Fibroblast of pulmonary artery (primary cell): ENCODE measurements around the gene DERA.
"Not testable (repeated sequence)": the region's sequence is repeated elsewhere in the genome, so short reads cannot be mapped to it uniquely, and the experiment has no call there.

Experiments used
- DNase-seq: peaks from one replicate; pipeline ENCODE4 v3.0.0-alpha.2; 2010; ENCODE audit warnings: low read depth
- H3K4me3 ChIP-seq: replicated peaks from 2 replicates; pipeline ENCODE4 v1.5.1; 2011; ENCODE audit warnings: low read depth, mild to moderate bottlenecking, control low read depth, low read length, moderate library complexity
- TF ChIP-seq, protein P1 (sequence below): IDR thresholded peaks from 2 replicates; pipeline ENCODE4 v1.5.1; 2011; ENCODE audit warnings: mild to moderate bottlenecking, control low read depth, low read length, inconsistent platforms; ENCODE audit errors: missing control alignments

Gene DERA

DNA sequence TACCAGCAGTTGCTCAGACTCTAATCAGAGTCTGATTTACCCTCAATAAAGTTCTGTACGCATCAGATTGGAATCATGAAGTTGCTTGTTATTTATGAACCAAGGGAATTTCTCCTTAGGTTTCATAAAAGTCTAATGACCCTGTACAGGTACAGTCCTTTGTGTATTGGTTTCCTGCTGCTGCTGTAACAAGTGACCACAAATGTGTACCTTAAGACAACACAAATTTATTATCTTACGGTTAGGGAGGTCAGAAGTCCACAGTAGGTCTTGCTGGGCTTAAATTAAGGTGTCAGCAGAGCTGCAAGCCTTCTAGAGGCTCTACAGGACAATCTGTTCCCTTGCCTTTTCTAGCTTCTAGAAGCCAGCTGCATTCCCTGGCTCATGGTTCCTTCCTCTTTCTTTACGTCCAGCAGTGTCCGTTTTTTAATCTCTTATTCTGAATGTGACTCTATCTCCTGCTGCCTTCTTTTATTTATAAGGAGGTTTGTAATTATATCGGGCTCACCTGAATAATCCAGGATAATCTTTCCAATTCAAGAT lies 6.7 kb upstream of the DERA start:
- no peak for DNase-seq
- TF ChIP-seq, protein P1, sequence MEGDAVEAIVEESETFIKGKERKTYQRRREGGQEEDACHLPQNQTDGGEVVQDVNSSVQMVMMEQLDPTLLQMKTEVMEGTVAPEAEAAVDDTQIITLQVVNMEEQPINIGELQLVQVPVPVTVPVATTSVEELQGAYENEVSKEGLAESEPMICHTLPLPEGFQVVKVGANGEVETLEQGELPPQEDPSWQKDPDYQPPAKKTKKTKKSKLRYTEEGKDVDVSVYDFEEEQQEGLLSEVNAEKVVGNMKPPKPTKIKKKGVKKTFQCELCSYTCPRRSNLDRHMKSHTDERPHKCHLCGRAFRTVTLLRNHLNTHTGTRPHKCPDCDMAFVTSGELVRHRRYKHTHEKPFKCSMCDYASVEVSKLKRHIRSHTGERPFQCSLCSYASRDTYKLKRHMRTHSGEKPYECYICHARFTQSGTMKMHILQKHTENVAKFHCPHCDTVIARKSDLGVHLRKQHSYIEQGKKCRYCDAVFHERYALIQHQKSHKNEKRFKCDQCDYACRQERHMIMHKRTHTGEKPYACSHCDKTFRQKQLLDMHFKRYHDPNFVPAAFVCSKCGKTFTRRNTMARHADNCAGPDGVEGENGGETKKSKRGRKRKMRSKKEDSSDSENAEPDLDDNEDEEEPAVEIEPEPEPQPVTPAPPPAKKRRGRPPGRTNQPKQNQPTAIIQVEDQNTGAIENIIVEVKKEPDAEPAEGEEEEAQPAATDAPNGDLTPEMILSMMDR: no peak
- H3K4me3 ChIP-seq: no peak overlapping the region

DNA sequence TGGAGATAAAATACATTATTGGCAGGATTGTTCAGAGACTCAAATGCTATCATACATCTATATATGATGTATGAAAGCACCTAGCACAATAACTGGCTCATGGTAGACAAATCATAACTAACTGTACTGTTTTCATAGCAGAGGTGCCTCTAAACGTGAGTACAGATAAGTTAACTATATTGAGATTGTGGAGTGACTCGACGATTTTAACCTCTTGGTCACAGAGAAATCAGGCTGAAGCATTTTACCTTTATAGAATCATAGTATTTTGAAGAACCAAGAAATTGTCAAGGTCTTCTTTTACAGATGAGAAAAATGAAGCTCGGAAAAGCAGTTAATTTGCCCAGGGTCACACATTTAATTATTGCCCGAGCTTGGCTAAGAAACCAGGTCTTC lies 666 bp upstream of the DERA start:
- no peak overlapping the region for H3K4me3 ChIP-seq
- DNase-seq: no peak
- TF ChIP-seq, protein P1: no peak

DNA sequence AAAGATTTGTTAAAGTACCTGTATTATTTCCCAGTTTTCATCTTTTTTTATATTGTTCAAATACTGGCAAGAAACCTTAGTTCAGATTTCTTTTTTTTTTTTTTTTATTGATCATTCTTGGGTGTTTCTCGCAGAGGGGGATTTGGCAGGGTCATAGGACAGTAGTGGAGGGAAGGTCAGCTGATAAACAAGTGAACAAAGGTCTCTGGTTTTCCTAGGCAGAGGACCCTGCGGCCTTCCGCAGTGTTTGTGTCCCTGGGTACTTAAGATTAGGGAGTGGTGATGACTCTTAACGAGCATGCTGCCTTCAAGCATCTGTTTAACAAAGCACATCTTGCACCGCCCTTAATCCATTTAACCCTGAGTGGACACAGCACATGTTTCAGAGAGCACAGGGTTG lies 799 bp downstream of the DERA start:
- DNase-seq: not testable (repeated sequence)
- peak overlapping the region; percentile 73 for H3K4me3 ChIP-seq

DNA sequence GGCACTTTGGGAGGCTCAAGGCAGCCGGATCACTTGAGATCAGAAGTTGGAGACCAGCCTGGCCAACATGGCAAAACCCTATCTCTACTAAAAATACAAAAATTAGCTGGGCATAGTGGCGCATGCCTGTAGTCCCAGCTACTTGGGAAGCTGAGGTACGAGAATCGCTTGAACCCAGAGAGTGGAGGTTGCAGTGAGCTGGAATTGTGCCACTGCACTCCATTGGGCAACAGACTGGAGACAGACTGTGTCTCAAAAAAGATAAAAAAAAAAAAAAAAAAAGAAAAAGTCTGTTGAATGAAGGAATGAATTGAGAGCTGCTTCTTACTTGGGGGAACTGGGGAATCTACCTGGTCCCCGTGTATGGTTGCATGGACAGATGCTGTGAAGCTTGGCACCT lies 3.0 kb downstream of the DERA start:
- H3K4me3 ChIP-seq, DNase-seq: not testable (repeated sequence)

DNA sequence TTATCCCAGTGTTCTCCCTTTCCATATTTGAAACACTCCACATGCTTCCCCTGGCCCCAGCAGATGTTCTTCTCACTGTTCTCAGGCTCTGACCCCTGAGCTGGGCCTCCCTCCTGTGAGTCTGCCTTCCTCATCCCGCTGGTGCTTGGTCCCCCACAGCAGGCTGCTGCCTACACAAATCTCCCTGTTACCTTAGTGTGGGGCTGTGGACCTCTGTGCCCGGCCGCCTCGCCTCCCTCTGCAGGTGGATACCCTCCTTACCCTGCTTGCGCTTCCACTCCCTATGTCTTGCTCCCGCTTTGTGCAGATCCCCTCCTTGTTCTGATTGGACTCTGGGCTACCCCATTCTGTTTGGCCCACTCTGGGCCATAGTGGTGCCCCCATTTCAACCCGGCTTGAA lies 6.9 kb downstream of the DERA start:
- TF ChIP-seq, protein P1: no peak
- DNase-seq: no peak
- no peak overlapping the region for H3K4me3 ChIP-seq

DNA sequence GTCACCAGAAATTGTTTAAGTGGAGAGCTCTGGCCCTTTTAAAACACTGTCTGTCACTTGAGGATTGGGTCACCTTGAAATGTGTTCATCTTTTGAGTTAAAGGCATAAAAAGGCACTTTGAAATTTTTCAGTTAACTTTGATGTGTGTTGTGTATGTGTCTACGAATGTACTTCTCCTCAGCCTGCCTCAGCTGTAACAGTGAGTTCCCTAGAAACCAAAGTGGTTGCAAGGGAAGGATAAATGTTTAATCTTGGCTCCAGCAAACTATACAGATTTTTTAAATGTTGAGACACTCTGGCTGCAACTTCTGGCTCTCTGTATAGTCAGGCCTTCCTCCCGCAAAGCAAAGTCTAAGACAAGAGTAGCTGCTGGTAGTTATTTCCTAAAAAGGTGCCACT lies 8.3 kb downstream of the DERA start:
- H3K4me3 ChIP-seq: no peak overlapping the region
- DNase-seq: no peak
- TF ChIP-seq, protein P1: no peak

DNA sequence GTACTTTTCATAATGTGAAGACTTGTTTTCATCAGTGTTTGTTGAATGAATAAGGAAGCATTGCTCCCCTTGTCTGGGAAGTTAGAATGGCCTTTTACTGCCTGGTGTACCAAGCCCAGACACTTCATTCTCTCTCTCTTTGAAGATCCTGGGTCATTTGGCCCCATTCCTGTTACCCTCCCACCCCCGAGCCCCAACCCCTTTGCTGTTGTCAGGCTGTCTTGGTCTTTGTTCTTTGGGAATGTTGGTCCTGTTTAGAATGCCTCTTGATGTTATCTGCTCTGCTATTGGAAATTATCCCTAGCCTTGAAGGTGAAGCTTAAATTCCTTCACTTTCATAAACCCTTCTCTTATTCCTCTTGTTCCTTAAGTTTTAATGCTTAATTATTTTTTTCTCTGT lies 13.8 kb downstream of the DERA start:
- H3K4me3 ChIP-seq: no peak overlapping the region
- TF ChIP-seq, protein P1: no peak
- no peak for DNase-seq

DNA sequence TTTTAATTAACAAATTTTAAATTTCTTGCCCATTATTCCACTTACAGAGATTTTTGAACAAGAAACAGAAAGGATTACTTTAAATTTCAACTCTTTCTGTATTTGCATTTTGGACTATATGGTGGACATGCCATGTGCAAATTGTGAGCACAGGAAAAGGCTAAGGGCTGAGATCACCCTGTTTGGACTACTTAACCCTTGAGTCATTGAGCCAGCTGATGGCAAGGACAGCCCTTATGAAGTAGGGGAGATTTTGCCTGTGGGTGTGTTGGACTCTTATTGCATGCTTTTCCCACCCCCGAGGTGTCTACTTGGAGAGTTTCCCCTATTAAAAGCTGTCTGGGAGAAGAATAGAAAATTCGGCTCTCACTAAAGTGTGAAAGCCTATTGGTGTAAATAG lies 17.2 kb downstream of the DERA start:
- peak; percentile 78 for DNase-seq
- no peak overlapping the region for H3K4me3 ChIP-seq
- TF ChIP-seq, protein P1: no peak
